ENCODE data around the gene MS4A4A. TPM values are rescaled to one million over a fixed set of nuclear protein-coding genes. Genes with fewer than 3 reads are reported as not detected.
A peak's percentile ranks its signal among the peaks of the same experiment; 100 is the strongest.

MS4A4A gene
- total RNA-seq, 1 donor from 2014 or later: not detected

- Mint-ChIP-seq H3K27ac (ENCODE audit: unreplicated experiment) (no peak overlapping the region), H3K4me1 (ENCODE audit: low read depth) (no peaks in the 10 kb centered on the region), H3K4me3 (ENCODE audit: unreplicated experiment) (no peak overlapping the region), H3K9me3 (ENCODE audit: low read depth) (no peaks in the 10 kb centered on the region), H3K36me3 (ENCODE audit: low read depth) (no peaks in the 10 kb centered on the region), H3K27me3 (ENCODE audit: low read depth) (peaks cover 17% of the 10 kb centered on the region)
- no peak for DNase-seq (ENCODE audit: low spot score)
- TF ChIP-seq CTCF (IDR thresholded peaks at IDR 0.05): no peak
Measured at GRCh38 chr11:60339356-60339755, 58.9 kb downstream of the MS4A4A start.

GRCh38 chr11:60343094-60343704 lies 62.7 kb downstream of the MS4A4A start:
- DNase-seq (ENCODE audit: low spot score): no peak
- peaks cover 19% of the 10 kb centered on the region for H3K27me3 Mint-ChIP-seq (ENCODE audit: low read depth)
- TF ChIP-seq CTCF (IDR thresholded peaks at IDR 0.05): peak; percentile 79
- no peak overlapping the region for H3K4me3 Mint-ChIP-seq (ENCODE audit: unreplicated experiment)
- H3K27ac Mint-ChIP-seq (ENCODE audit: unreplicated experiment): no peak overlapping the region
- no peaks in the 10 kb centered on the region for H3K36me3 Mint-ChIP-seq (ENCODE audit: low read depth)
- no peaks in the 10 kb centered on the region for H3K4me1 Mint-ChIP-seq (ENCODE audit: low read depth)
- no peaks in the 10 kb centered on the region for H3K9me3 Mint-ChIP-seq (ENCODE audit: low read depth)

- H3K27ac Mint-ChIP-seq (ENCODE audit: unreplicated experiment): no peak overlapping the region
- no peak for DNase-seq (ENCODE audit: low spot score)
- no peaks in the 10 kb centered on the region for H3K36me3 Mint-ChIP-seq (ENCODE audit: low read depth)
- no peaks in the 10 kb centered on the region for H3K4me1 Mint-ChIP-seq (ENCODE audit: low read depth)
- no peak for TF ChIP-seq CTCF (IDR thresholded peaks at IDR 0.05)
- H3K4me3 Mint-ChIP-seq (ENCODE audit: unreplicated experiment): no peak overlapping the region
- H3K9me3 Mint-ChIP-seq (ENCODE audit: low read depth): no peaks in the 10 kb centered on the region
- H3K27me3 Mint-ChIP-seq (ENCODE audit: low read depth): peaks cover 15% of the 10 kb centered on the region
Measured at GRCh38 chr11:60344146-60344545, 63.7 kb downstream of the MS4A4A start.

GRCh38 chr11:60345489-60345888 lies 65.0 kb downstream of the MS4A4A start:
- DNase-seq (ENCODE audit: low spot score): no peak
- peak; percentile 66 for TF ChIP-seq CTCF (IDR thresholded peaks at IDR 0.05)
- no peaks in the 10 kb centered on the region for H3K4me1 Mint-ChIP-seq (ENCODE audit: low read depth)
- H3K36me3 Mint-ChIP-seq (ENCODE audit: low read depth): no peaks in the 10 kb centered on the region
- H3K27me3 Mint-ChIP-seq (ENCODE audit: low read depth): peaks cover 9% of the 10 kb centered on the region
- no peak overlapping the region for H3K4me3 Mint-ChIP-seq (ENCODE audit: unreplicated experiment)
- H3K27ac Mint-ChIP-seq (ENCODE audit: unreplicated experiment): no peak overlapping the region
- H3K9me3 Mint-ChIP-seq (ENCODE audit: low read depth): no peaks in the 10 kb centered on the region

- no peak overlapping the region for H3K4me3 Mint-ChIP-seq (ENCODE audit: unreplicated experiment)
- DNase-seq (ENCODE audit: low spot score): no peak
- no peak for TF ChIP-seq CTCF (IDR thresholded peaks at IDR 0.05)
- no peaks in the 10 kb centered on the region for H3K9me3 Mint-ChIP-seq (ENCODE audit: low read depth)
- H3K27ac Mint-ChIP-seq (ENCODE audit: unreplicated experiment): no peak overlapping the region
- H3K27me3 Mint-ChIP-seq (ENCODE audit: low read depth): peaks cover 6% of the 10 kb centered on the region
- H3K4me1 Mint-ChIP-seq (ENCODE audit: low read depth): no peaks in the 10 kb centered on the region
- no peaks in the 10 kb centered on the region for H3K36me3 Mint-ChIP-seq (ENCODE audit: low read depth)
Measured at GRCh38 chr11:60347084-60347797, 66.8 kb downstream of the MS4A4A start.
